H7 (cell line): Measurements from ENCODE around the gene CSNK1D. TPM values are rescaled to one million over a fixed set of nuclear protein-coding genes. Genes with fewer than 3 reads are reported as not detected.
A peak's percentile ranks its signal among the peaks of the same experiment; 100 is the strongest.

Experiments used
- DNase-seq: peaks from one replicate; pipeline ENCODE4 v3.0.0; 2012
- H3K27me3 ChIP-seq: 2 replicates; pipeline ENCODE4 v1.6.0; 2011; ENCODE audit warnings: mild to moderate bottlenecking, low read length; ENCODE audit not compliant: control insufficient read depth, insufficient read depth
- H3K36me3 ChIP-seq: replicated peaks from 2 replicates; pipeline ENCODE4 v1.5.1; 2011; ENCODE audit warnings: low read length; ENCODE audit not compliant: control insufficient read depth, insufficient read depth
- H3K4me3 ChIP-seq: 2 replicates; pipeline ENCODE4 v1.5.1; 2011; ENCODE audit warnings: low read depth, mild to moderate bottlenecking, control low read depth, low read length, moderate library complexity; ENCODE audit not compliant: insufficient read depth
- total RNA-seq: library from RNA; depleted of rRNA; stranded (reverse); fragments of >200 nt; shearing (Covaris generic); gene quantifications from 2 replicates; pipeline ENCODE4 v1.2.3, GENCODE V29; 2014

The CSNK1D gene
- total RNA-seq, 1 experiment from 2014 or later: 31.7 TPM

GRCh38 chr17:82246365-82247181 is 26.9 kb downstream of the CSNK1D start:
- no peaks in the 10 kb centered on the region for H3K27me3 ChIP-seq
- no peak overlapping the region for H3K4me3 ChIP-seq
- H3K36me3 ChIP-seq: peaks cover 61% of the 10 kb centered on the region
- DNase-seq: peak; percentile 53

GRCh38 chr17:82246040-82246364 is 27.5 kb downstream of the CSNK1D start:
- H3K36me3 ChIP-seq: peaks cover 55% of the 10 kb centered on the region
- no peak overlapping the region for H3K4me3 ChIP-seq
- no peaks in the 10 kb centered on the region for H3K27me3 ChIP-seq
- no peak for DNase-seq

- peak; percentile 50 for DNase-seq
- H3K4me3 ChIP-seq: no peak overlapping the region
- H3K36me3 ChIP-seq: peaks cover 49% of the 10 kb centered on the region
- H3K27me3 ChIP-seq: no peaks in the 10 kb centered on the region
These were observed 28.1 kb downstream of the CSNK1D start for GRCh38 chr17:82245134-82246039.

GRCh38 chr17:82244413-82245133 is 28.9 kb downstream of the CSNK1D start:
- no peaks in the 10 kb centered on the region for H3K27me3 ChIP-seq
- peak; percentile 79 for DNase-seq
- peaks cover 46% of the 10 kb centered on the region for H3K36me3 ChIP-seq
- no peak overlapping the region for H3K4me3 ChIP-seq

DNA sequence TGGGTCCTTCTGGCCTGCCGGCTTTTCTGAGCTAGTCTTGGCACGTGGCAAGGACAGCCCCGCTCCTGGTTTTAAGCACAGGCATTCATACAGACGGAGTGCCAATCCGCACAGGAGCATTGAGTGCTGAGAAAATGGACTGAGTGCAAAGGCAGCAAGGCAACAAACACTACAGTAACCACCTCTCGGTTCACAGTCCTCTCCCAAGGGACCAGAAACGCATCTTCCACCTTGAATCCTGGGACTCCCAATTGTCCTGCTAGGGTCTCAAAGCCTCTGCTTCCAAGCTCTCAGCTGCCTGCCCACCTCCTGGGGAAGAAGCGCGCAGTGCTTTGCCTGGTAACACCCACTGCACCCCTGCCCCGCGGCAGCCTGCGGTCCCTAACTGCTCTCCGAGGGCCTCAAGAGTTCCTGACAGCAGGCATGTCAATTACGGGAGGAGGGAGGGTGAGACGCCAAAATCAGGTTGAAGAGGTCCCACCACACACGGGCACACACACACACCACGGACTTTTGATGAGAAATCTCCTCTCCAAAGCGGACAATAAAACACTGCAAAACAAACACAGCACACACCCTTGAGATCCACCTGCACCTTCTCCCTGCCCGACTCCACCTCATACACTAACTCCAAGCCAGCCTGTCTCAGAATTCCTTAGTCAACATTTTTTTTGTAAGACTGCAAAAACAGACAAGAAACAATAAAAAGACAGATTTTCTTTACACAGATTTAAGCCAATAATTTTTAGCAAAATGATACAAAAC is 29.7 kb downstream of the CSNK1D start:
- H3K4me3 ChIP-seq: no peak overlapping the region
- DNase-seq: no peak

GRCh38 chr17:82242977-82243647 is 30.4 kb downstream of the CSNK1D start:
- Histone ChIP-seq H3K36me3 (peaks cover 38% of the 10 kb centered on the region), H3K27me3 (no peaks in the 10 kb centered on the region), H3K4me3 (no peak overlapping the region)
- no peak for DNase-seq

More for the DNA sequence above, 29.7 kb downstream of the CSNK1D start:
- no peaks in the 10 kb centered on the region for H3K27me3 ChIP-seq
- H3K36me3 ChIP-seq: peaks cover 43% of the 10 kb centered on the region

DNA sequence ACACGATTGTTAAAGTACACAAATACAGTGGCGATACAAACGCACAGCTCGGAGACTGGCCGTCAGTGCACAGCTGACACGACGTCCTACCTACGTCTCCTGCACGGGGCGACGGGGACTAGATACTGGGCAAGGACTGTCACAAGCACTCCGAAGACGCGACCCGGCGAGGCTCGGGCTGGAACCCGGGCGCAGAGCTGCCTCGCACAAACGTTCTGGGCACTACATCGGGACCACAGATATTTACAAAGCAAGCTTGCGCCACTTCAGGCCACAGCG is 30.9 kb downstream of the CSNK1D start:
- H3K27me3 ChIP-seq: no peaks in the 10 kb centered on the region
- no peak overlapping the region for H3K4me3 ChIP-seq
- peaks cover 34% of the 10 kb centered on the region for H3K36me3 ChIP-seq
- no peak for DNase-seq

DNA sequence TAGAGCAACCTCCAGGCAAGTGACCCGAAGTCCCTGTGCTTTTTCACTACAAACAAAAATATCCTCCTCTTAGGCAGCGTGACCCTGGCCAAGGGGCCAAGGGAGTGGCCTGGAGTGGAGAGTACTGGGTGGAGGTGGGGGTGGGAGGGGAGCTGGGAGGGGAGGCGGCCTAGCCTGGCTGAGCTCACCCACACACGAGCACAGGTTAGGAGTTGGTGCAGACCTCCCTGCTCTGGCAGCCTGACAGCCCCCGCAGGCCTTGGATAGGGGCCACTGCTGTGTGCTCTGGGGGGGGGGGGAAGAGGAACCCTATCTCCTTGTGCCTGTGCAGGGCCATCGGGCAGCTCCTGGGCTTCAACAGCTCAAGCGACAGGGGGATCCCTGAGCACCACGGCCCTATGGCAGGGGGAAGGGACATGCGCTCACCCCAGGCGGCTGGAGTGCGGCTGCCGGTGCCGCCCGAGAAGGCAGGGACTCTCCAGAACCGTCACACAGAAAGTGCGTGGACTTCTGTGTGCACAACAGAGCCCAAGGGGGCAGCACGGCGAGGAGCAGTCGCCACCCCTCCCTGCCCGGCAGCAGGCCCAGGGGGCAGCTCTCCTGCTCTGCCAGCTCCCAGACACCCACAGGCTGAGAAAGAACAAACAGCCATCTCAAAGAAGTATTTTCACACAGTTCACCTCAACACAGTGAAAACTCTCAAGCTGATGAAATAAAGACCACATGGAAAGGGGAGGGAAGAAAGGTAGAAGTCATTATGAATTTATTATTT is 31.4 kb downstream of the CSNK1D start:
- no peaks in the 10 kb centered on the region for H3K27me3 ChIP-seq
- peak; percentile 56 for DNase-seq
- H3K36me3 ChIP-seq: peaks cover 34% of the 10 kb centered on the region
- H3K4me3 ChIP-seq: no peak overlapping the region

DNA sequence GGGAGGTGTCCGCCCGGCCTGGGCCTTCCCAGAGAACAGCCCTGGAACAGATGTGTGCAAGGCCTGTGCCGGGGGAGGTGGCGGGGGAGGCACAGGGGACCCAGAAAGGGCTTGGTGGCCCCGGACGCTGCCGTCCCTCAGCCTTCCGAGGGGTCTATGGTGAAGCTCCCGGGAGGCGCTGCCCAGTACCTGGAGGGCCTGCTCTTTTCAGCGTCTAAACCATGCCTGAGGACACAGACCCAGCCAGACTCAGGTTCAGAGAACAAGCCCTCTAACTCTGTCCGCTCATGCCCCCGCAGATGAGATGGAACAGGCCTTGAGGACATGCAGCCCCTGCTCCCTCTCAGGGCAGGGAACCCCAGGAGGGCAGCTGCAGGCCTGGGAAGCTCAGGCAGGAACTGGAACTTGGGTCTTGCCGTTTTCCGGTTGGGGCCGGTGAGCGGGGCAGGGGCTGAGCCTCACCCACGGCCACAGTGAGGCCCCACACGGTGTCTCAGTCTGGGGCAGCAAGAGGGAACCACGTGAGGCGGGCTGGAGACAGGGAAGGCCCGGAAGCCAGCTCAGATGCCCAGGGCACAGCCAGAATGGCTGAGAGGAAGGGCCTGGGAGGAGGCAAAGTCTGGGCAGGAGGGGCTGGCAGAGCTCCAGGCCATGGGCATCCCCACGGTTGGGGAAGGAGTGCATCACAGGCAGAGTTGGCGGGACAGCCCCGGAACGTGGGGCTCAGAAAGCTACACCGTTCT is 32.1 kb downstream of the CSNK1D start:
- DNase-seq: peak; percentile 47
- Histone ChIP-seq H3K4me3 (no peak overlapping the region), H3K36me3 (peaks cover 31% of the 10 kb centered on the region), H3K27me3 (no peaks in the 10 kb centered on the region)

DNA sequence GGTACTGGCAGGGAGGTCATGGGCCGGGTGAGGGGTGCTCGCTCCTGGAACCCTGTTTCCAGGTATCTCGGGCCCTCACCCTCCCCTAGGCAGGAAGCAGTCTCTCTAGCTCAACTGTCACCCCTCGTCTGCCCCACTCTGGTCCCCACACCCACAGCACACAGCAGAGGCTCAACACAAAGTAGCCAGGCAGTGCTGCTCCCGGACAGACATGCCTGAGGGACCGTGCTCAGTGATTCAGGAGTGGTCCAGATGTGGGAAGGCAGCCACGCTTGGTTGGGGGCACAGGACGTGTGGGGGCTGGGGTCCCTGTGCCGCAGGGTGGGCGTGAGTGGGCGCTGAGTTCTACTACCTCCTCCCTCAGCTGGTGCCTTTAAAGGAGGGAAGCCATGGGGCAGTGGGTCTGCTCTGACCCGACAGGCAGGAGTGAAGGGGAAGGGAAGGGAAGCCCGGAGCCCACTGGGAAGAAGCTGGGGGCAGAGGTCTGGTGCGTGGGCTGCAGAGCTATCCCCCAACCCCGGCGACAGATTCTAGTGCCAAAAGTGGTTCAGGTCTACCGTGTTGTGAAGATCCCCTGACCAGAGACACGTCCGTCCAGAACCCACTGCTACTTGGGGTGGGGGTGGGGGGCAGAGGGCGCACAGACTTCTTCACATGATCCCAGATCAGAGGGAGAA is 32.9 kb downstream of the CSNK1D start:
- DNase-seq: no peak
- Histone ChIP-seq H3K36me3 (peaks cover 25% of the 10 kb centered on the region), H3K4me3 (no peak overlapping the region), H3K27me3 (no peaks in the 10 kb centered on the region)

DNA sequence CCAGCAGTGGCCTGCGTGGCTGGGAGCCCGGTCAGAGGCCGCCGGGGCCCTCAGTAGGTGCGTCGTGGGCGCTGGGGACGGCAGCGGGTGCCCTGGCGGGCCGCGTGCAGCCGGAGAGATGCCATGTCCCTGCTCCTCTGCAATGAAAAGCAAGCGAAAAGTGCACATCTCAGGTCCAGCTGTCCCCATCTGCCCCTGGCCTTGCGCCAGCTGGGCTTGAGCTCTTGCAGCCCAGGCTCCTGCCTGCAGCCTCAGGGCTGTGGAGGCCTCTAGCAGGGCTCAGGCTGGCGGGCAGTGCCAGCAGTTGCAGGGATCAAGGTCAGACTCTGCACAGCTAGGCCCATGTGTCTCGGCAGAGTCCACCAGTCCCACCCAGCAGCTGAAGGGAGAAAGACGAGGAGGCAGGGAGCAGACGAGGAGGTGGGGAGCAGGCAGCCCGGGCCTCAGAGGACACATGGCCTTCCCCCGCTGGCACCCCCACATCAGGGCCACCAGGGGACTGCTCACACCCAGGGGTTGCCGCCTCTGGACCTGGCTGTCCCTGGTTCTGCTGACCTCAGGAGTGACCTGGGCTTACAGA is 33.5 kb downstream of the CSNK1D start:
- H3K27me3 ChIP-seq: no peaks in the 10 kb centered on the region
- DNase-seq: no peak
- no peak overlapping the region for H3K4me3 ChIP-seq
- H3K36me3 ChIP-seq: peaks cover 21% of the 10 kb centered on the region

DNA sequence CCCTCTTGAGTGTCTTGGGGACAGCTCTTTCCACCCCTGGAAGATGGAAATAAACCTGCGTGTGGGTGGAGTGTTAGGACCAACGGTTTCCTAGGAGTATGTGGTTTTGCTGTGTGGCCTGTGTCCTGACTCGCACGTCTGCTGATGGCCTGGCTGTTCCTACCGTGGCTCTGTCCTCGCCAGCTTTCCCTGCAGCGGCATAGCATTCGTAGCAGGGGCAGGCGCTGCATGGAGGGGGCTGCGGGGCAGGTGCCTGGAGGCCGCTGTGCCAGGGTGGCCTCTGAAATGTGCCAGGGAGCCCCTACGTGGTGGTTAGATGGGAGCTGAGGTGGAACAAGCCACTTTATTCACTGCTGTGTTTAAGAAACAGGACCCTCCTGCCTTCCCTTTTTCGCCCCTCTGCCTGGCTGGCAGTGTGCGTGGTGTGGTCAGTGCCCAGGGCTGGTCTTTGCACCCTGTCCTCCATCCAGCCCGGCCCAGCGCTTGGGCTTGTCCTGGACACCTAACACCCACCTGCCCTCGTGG is 34.0 kb downstream of the CSNK1D start:
- Histone ChIP-seq H3K36me3 (peaks cover 18% of the 10 kb centered on the region), H3K27me3 (no peaks in the 10 kb centered on the region), H3K4me3 (no peak overlapping the region)
- no peak for DNase-seq
